Bronchial epithelial cell (primary cell): ENCODE data around the gene SEMA3C. TPM values are rescaled to one million over a fixed set of nuclear protein-coding genes. Genes with fewer than 3 reads are reported as not detected.

ENCODE experiments used
- DNase-seq: peaks from one replicate; pipeline ENCODE4 v3.0.0-alpha.2; 2010; ENCODE audit warnings: low read depth
- FAIRE-seq: peaks from 2 replicates; lab custom pipeline; 2011; peaks lifted over from hg19 to GRCh38; lab: Jason Lieb, UNC
- H3K27me3 ChIP-seq: 2 replicates; pipeline ENCODE4 v1.5.1; 2011; ENCODE audit warnings: low read length; ENCODE audit not compliant: control insufficient read depth, insufficient read depth
- H3K36me3 ChIP-seq: 2 replicates; pipeline ENCODE4 v1.5.1; 2011; ENCODE audit warnings: low read length; ENCODE audit not compliant: control insufficient read depth, insufficient read depth
- H3K4me3 ChIP-seq: 2 replicates; pipeline ENCODE4 v1.5.1; 2011; ENCODE audit warnings: mild to moderate bottlenecking, low read depth, low read length, control low read depth
- total RNA-seq: library from RNA; depleted of rRNA; stranded (reverse); fragments of >200 nt; gene quantifications from 2 replicates; pipeline ENCODE4 v1.2.1, GENCODE V29; 2014
- TF ChIP-seq, protein P1 (sequence below): IDR thresholded peaks from 2 replicates; pipeline ENCODE4 v1.5.1; 2011; ENCODE audit warnings: mild to moderate bottlenecking, moderate library complexity, low read length, control low read depth, inconsistent platforms; ENCODE audit not compliant: insufficient read depth, severe bottlenecking

Gene SEMA3C
- total RNA-seq, 1 donor from 2014 or later: 178 TPM

DNA sequence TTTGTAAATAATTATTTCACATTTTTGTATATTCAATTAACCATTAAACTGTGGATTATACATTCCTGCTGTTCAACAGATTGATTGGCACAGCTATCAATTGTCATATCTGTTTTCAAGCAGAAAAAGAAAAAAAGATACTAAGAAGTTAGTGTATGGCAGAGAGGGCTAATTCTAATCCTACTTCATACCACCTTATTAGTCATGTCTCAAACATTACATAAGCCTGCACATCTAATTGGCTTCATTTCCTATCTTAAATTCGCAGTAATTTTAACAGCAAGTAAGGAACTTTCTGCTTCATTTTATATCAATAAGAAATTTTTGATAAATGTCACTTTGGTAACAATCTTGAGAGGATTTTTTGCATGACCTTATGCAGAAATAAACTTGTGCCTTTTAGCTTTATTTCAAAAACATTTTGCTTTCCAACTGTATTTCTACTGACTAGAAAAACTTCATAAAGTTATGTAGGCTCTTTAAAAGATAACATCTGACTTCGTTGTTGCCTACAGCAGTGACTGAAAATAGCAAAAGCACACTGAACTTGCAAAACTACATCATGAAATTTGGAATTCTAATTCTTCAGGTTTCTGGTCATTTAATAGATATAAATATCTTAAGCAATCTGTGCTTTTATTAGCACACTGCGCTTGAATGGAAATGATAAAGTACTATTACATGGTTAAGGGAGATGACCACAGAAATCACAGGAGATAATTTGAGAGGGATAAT lies 111.5 kb downstream of the SEMA3C start:
- peaks cover 6% of the 10 kb centered on the region for H3K36me3 ChIP-seq
- no peak for FAIRE-seq
- H3K27me3 ChIP-seq: no peaks in the 10 kb centered on the region
- no peak for DNase-seq
- TF ChIP-seq, protein P1, sequence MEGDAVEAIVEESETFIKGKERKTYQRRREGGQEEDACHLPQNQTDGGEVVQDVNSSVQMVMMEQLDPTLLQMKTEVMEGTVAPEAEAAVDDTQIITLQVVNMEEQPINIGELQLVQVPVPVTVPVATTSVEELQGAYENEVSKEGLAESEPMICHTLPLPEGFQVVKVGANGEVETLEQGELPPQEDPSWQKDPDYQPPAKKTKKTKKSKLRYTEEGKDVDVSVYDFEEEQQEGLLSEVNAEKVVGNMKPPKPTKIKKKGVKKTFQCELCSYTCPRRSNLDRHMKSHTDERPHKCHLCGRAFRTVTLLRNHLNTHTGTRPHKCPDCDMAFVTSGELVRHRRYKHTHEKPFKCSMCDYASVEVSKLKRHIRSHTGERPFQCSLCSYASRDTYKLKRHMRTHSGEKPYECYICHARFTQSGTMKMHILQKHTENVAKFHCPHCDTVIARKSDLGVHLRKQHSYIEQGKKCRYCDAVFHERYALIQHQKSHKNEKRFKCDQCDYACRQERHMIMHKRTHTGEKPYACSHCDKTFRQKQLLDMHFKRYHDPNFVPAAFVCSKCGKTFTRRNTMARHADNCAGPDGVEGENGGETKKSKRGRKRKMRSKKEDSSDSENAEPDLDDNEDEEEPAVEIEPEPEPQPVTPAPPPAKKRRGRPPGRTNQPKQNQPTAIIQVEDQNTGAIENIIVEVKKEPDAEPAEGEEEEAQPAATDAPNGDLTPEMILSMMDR: no peak
- H3K4me3 ChIP-seq: no peak overlapping the region

DNA sequence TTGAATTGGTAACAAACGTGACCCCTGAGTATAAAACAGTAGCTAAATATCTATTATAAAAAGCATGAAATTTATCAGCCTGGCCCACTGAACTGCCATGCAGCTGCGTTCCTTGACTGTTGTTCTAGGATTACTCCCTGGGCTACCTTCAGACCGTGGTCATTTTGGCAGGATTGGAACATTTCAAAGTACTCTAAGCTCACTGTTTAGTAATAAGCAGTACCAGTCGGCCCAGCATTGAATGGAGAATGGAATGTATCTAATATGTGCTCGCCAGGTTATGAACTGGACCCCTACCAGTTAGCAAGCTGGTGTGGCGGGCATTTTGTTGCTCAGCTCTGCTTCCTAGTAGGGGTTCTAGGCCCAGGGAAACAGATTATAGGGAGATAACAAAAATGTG lies 112.2 kb downstream of the SEMA3C start:
- Histone ChIP-seq H3K4me3 (no peak overlapping the region), H3K27me3 (no peaks in the 10 kb centered on the region), H3K36me3 (peaks cover 6% of the 10 kb centered on the region)
- TF ChIP-seq, protein P1: no peak
- no peak for FAIRE-seq
- DNase-seq: no peak

DNA sequence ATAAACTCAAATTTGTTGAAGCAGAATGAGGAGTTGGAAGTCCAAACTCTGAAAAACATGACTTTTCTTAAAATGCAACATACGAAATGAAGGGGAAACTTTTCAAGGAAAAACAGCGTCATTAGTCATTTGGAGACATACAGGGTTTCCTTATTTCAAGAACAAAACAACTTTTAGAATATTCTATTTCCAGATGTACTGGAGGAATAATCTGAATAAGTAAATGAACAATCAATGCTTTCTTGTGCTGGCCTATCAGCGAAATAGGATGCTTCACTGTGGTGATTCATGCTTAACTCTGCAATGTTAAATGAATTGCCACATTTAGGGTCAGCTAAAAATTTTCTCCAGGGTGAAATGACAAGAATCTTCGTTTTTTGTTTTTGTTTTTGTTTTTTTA lies 114.3 kb downstream of the SEMA3C start:
- TF ChIP-seq, protein P1: no peak
- FAIRE-seq (no peak), DNase-seq (no peak)
- H3K4me3 ChIP-seq: no peak overlapping the region
- H3K36me3 ChIP-seq: peaks cover 5% of the 10 kb centered on the region
- H3K27me3 ChIP-seq: no peaks in the 10 kb centered on the region

DNA sequence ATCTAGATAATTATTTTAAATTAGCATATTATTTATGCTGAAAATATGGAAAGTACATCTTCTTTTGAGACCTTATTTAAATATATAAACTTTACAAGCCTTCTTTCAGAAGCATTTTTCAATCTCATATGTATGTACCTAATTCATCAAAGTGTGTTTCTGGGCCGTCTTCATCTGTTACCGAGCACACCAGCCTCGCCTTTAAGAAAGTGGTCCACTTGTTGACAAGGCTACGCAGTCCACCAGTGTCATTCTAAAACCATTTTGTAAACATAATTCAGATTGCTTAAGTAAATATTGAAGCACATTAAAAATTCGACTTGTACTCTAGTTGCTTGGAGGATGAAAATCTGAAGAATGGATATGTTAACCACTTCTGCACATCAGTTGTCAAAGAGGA lies 116.3 kb downstream of the SEMA3C start:
- DNase-seq (no peak), FAIRE-seq (no peak)
- Histone ChIP-seq H3K27me3 (no peaks in the 10 kb centered on the region), H3K4me3 (no peak overlapping the region), H3K36me3 (peaks cover 7% of the 10 kb centered on the region)
- TF ChIP-seq, protein P1: no peak

DNA sequence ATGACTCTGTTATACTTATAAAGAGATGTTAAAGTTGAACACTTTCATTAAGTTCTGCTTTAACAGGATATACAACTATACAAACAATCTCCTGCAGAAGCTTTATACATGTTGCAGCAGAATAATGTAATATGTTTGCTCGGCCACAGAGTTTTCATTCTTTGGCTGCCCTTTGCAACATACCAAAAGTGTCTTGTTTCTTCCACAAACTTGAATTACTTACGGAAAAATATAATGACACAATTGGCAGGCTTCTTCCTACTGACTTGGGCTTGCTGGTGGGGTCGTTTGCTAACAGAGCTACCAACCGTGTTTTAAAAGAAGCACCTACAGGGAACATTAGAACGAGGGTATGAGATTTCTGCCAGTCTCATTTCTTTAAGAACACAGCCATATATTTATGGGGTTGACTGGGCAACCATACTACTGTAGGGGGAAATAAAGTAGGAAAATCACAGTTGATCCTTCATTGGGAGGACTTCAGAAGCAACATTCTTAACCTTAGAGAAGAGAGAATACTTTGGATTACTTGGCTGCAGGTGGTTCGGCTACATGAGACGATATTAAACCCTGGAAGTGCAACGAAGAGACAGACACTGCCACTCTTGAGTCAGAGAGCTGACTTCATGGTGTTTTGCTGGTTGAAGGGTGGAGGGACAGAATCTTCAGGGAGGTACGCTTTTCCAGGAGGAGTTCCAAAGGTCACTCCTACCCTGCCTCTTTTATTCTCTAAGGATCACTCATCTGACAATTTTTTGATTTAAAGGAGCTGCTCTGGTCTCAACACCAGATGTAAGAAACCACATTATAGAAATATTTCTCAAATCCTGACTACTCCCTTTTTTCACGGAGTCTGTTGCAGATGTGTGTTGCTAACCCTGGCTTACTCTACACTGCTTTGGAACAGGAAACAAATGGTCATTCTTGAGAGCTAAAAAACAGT lies 123.9 kb downstream of the SEMA3C start:
- H3K4me3 ChIP-seq: no peak overlapping the region
- H3K27me3 ChIP-seq: no peaks in the 10 kb centered on the region
- H3K36me3 ChIP-seq: peaks cover 15% of the 10 kb centered on the region
- TF ChIP-seq, protein P1: no peak
- DNase-seq (no peak), FAIRE-seq (no peak)
